Measurements from ENCODE around the gene MSL3.

Gene MSL3

GRCh38 chrX:11759461-11760311 is 1.6 kb downstream of the MSL3 start:
- peak; percentile 72 to 77 for DNase-seq

DNA sequence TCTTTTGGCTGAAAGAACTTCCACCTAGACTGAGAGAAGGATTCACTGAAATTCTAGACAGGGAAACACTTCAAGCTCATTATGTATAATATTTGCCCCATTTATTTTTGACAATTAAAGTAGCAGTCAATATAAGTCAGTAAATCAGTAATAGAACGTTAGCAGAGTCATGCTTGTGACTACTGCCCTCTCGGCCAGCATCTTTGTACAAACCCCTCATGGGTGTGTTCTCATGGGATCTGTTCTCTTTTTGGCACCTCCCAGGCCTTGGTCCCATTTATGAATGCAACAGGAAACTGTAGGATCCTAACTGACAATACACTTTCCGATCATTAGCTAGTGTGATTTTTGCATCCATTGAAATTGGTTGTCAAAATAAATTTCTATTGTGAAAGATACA is 2.9 kb downstream of the MSL3 start:
- DNase-seq, result no peak

- no peak for DNase-seq
Measured at GRCh38 chrX:11764602-11765067, 6.6 kb downstream of the MSL3 start.

DNA sequence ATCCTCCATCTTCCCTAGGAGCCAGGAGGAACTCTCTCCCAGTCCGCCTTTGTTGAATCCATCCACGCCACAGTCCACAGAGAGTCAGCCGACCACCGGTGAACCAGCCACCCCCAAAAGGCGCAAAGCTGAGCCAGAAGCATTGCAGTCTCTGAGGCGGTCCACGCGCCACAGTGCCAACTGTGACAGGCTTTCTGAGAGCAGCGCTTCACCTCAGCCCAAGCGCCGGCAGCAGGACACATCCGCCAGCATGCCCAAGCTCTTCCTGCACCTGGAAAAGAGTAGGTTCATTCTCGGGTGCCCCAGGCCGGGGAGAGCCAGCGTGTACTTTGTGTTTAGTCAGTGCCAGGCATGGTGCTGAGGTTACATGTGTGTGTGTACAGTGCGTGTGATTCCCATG is 7.4 kb downstream of the MSL3 start:
- DNase-seq, result no peak

- no peak for DNase-seq
Measured at GRCh38 chrX:11766487-11766886, 8.4 kb downstream of the MSL3 start.

GRCh38 chrX:11768039-11768438 is 10.0 kb downstream of the MSL3 start:
- DNase-seq, result no peak

GRCh38 chrX:11770320-11770719 is 12.3 kb downstream of the MSL3 start:
- peak; percentile 24 to 38 for DNase-seq

- no peak for DNase-seq
Measured at GRCh38 chrX:11778230-11778629, 20.2 kb downstream of the MSL3 start.

DNA sequence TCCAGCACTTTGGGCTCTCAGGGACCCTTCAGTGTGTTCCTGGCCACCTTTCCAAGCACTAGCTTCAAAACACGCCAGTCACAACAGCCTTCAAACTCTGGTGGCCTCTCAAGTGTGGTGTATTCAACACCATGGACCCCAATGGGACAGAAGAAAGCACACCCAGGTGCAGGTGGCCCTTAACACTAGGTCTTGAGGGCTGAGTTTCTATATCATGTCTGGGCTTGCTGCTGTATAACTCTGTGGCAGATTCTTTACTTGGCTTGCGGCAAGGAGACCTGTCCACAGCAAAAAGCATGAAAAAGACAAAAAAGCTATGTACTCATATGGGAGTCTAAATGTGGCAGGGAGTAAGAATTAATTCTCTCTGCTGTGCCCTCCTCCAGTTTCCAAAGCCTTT is 23.1 kb downstream of the MSL3 start:
- DNase-seq, result no peak

- no peak for DNase-seq
Measured at GRCh38 chrX:11781734-11782370, 23.8 kb downstream of the MSL3 start.

GRCh38 chrX:11784543-11784942 is 26.5 kb downstream of the MSL3 start:
- no peak for DNase-seq

DNA sequence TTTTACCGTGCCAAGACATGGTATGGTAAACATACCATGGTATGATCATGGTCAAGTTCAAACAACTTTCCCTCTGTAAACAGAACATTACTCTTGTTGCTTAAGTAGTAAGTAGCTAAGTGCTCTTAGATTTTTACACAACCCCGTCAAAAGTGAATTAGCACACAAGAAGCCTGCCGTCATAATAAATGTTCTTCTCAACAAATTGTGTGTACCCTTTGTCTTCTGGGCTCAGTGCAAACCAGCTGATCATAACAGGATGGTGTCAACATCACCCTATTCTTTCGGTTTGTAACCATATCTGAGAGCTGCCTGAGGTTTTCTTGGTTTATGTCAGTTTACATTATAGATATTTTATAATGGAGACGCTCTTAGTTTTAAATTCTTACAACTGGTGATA is 28.8 kb downstream of the MSL3 start:
- DNase-seq, result no peak

DNA sequence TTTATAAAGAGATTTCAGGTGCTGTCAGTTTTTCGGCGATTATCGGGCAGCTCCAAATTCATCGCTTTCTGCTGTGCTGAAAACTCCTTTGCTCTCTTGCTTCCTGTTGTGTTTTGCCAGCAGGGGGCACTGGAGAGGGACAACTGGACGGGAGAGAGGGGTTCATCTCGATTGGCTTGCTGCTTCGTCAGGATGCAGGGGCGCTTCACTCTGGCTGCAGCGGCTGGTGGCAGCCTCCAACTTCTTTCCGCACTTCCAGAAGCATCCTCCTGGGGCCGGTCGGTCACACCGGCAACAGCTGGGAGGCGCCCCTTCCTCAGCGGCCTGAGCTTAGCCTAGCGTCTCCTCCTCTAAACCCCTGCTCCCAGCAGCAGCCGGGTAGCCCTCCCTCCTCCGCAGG is 29.5 kb downstream of the MSL3 start:
- DNase-seq, result no peak

- DNase-seq, result no peak
Measured at GRCh38 chrX:11789809-11790208, 31.8 kb downstream of the MSL3 start.

- DNase-seq, result no peak
Measured at GRCh38 chrX:11791090-11791489, 33.1 kb downstream of the MSL3 start.

- no peak for DNase-seq
Measured at GRCh38 chrX:11791537-11791936, 33.5 kb downstream of the MSL3 start.

DNA sequence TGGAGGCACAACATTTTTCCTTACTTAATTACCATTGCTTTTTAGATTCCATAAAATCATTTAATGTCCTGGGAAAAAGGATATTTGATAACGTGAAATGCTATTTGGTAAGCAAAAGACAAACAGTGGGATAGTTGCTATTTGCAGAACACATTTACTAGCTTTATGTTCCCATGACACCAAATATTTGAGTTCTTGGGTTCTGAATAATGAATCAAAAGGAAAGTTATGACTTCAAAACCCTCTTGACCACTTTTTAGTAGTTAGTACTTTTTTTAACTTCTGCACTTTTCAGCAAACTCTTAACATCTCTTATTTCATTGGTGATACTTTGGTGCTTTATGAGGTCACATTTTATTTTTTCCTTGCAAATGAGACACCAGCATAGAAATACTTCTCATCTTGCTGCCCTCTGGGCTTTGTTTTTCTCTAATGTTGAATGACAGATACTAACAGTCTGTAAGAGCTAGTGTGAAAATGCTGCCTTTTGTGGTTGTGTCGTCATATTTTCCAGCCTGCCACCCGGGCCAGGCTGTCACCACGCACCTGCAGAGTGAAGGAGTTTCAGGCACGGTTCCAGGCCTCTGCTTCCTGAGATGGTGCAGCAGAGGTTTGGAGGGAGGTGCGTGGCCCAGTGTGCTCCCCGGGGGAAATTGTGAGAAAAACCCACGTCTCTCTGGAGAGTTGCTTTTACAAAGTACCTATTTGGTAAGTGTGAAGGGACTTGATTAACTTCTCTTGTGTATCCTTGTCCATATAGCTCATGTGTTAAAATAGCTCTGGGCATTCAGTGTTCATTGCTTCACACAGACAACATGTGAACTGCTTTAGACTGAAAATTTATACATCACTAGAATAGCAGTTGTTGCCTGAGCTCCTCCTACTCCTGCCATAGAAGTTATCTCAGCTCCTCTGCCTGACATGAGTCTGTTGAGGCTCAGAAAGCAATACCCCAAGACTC is 34.7 kb downstream of the MSL3 start:
- DNase-seq, result no peak

DNA sequence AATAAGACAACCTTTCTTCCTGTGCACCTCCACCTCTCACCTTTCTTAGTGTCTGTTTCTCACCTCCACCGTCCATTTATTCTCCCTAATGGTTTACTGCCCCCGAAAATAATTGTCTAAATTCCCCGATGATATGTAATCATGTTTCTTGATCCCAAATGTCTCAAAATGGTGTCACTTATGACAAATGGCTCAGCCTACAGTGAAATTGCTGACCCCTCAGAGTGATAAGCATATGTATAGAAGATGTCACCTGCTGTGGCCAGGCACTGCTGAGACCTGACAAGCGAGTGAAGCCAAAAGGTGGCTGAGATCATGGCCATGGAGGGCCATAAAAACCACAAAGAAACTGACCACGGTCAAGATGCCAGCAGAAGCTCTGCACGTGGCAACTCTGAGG is 35.7 kb downstream of the MSL3 start:
- no peak for DNase-seq

DNA sequence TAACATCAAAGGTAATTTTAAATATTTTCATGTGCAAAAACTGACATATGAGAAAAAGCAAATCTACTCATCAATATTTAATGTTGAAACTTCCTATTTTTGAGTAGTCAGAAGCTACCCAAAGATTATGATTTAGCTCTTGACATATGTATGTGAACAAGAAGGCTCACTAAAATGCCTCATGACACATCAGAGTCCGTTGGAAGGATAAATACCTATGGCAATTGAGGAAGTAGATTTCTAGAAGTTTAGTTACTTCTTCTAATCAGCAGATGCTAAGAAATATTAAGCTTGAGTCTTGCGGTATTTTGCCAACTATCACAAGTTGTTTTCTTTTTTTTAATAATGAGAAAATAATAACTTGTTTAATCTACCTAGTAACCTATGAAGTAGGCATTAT is 55.3 kb downstream of the MSL3 start:
- DNase-seq, result no peak
